GM19455 (cell line): ENCODE data around the gene ACP4.
"Not testable (repeated sequence)": the region's sequence is repeated elsewhere in the genome, so short reads cannot be mapped to it uniquely, and the experiment has no call there.

Experiments used
- ATAC-seq: cut with Tn5 transposase; IDR thresholded peaks from one replicate; pipeline ENCODE4 v1.9.1; 2021; ENCODE audit not compliant: unreplicated experiment

Gene ACP4

DNA sequence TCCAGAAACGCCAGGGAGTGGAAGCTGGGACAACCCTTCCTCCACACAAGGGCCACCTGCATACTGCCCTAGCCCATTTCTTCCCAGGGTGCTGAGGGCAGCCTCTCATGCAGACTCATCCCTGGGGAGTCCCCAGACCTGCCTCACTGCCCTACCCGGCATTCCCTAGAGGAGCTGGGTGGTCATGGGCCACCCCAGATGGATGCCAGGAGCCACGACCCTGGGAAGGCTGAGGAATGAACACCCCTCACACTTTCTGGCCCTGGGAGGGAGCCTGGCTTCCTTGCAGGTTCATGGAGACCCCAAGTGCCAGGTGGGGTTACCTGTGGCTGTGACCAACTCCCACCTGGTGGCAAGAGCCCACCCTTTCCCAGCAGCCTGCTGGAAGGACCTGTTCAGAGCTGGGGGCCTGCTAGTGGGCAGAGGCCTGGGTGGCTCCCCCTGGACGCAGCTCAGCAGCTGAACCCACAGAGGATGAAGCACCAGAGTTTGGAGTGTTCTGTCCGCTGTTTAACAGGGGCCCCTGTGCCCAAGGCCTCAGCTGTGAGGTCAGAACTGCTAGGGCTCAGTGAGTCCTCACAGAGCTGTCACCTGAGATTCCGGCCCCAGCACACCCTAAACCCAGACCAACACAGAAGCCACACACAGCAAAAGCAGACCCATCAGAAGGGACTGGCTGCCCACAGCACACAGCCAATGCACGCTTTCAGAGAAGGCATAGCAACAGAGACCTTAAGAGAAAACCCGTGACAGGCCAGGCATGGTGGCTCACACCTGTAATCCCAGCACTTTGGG, 6.6 kb downstream of the ACP4 start:
- no peak for ATAC-seq

- ATAC-seq = no peak
These were observed 7.2 kb downstream of the ACP4 start for GRCh38 chr19:50797429-50797780.

DNA sequence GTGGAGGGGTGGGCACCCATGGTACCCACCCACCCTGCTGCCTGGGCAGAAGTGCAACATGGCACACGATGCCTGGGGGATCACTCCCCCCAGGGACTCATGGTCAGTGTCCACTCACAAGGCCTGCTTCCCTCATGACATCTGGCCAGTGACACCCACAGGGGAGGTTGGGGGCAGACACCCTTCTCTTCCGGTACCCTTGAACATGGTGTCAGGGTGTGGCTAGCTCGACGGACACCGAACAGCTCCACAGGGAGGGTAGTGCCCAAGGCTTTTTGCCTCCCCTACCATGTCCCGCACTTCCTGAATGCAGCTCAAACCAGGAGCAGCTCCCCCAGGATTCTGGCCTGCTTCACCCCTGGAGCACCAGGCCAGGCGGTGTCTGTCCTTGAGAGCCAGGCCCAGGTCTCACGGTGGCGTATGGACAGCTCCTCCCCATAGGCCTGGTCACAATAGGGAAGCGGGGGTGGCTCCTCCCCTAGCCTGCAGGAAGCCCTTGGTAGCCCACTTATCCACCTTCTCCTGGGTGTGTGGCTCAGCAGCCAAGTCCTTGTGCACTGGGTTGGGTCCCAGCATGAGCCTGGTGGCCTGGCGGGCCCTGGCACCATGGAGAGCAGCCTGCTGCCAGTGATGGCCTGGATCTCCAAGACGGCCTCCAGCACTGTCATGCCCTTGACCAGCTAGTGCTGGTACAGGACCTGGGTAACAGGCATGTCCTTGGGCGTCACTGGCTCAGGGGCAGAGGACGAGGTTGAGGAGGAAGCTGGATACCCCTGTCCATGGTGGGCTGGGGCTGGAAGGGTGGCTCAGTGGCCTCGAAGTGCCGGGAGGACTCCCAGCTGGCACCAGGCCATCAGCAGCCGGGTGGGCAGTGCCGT, 7.8 kb downstream of the ACP4 start:
- no peak for ATAC-seq

DNA sequence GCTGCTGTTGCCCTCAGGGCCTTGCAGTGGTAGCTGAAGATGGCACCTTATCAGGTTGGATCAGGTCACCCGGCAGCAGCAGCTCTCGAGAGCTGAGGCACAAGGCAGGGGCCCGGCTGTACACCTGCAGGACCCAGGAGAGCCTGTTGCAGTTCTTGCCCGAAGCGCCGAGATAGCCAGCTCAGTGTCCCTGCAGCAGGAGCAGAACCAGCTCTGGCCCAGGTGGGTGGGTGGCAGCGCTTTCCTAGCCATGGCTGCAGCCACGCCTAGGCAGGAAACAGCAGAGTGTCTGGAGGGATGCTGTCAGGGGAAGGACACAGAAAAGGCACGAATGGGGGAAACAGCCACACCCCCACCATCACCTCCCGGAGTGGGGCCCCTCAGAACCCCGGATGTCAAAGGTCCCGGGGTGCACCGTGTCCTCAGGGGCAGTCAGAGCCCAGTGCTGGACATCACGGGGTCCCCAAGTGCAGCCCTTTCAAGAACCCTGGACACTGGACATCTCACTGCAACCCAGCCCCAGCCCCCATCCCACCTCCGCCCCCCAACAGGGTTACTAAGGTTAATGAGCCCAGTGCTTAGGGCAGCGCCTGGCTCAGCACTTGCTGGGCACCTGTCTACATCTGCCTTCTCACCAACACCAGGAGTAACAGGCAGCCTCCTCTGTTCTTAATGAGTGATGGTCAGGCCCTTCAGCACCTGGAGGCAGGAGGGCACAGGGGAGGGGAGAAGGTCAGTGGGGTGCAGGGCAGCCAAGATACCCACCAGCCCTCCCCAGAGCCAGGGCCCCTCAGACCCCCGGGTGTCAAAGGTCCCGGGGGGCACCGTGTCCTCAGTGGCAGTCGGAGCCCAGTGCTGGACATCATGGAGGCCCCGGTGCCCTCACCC, 8.7 kb downstream of the ACP4 start:
- ATAC-seq = no peak

GRCh38 chr19:50799547-50799851, 9.3 kb downstream of the ACP4 start:
- no peak for ATAC-seq

DNA sequence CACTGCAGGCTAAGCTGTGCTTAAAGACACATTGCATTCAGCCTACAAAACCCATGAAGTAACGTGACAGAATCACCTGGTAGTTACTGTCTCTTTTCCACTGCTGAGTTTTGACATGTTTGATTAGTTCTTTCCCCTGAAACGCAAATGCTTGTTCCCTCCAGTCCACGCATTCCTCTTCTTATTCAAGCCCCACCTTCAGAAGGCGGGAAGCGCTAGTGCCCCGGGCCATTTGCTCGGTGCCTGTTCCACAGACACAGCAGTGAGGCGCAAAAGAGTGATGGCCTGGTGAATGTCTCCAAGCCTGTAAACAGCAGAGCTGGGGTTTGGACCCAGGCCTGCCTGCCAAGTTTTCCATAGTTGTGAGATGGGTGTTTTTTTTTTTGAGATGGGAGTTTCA, 10.9 kb downstream of the ACP4 start:
- no peak for ATAC-seq

GRCh38 chr19:50803633-50804419, 13.6 kb downstream of the ACP4 start:
- no peak for ATAC-seq

GRCh38 chr19:50804420-50805272, 14.4 kb downstream of the ACP4 start:
- peak; percentile 85 for ATAC-seq

DNA sequence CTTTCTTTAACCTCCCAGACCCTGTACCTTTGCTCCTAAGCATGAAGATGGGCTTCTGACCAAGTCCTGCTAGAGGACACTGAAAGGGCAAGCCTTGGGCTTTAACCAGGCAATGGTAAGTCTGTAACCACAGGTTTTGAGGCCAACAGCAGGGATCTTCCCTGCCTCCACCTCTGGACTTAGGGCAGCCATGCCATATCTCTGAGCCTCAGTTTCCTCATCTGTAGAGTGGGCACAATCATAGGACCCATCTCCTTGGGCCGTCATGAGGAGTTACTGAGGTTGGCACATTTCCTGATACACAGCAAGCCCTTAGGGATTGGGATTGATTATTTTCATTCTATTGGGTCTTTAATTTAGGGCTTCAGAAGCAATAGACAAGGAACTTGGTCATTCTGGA, 18.6 kb downstream of the ACP4 start:
- no peak for ATAC-seq

DNA sequence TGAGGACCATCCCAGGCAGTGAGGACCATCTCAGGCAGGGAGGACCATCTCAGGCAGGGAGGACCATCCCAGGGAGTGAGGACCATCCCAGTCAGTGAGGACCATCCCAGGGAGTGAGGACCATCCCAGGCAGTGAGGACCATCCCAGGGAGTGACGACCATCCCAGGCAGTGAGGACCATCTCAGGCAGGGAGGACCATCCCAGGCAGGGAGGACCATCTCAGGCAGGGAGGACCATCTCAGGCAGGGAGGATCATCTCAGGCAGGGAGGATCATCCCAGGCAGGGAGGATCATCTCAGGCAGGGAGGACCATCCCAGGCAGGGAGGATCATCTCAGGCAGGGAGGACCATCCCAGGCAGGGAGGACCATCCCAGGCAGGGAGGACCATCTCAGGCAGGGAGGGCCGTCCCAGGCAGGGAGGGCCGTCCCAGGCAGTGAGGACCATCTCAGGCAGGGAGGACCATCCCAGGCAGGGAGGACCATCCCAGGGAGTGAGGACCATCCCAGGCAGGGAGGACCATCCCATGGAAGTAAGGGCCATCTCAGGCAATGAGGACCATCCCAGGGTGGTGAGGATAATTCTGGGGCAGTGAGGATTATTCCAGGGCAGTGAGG, 21.5 kb downstream of the ACP4 start:
- ATAC-seq = not testable (repeated sequence)

GRCh38 chr19:50812474-50812873, 22.3 kb downstream of the ACP4 start:
- ATAC-seq = no peak

- no peak for ATAC-seq
These were observed 24.7 kb downstream of the ACP4 start for GRCh38 chr19:50814883-50815282.

DNA sequence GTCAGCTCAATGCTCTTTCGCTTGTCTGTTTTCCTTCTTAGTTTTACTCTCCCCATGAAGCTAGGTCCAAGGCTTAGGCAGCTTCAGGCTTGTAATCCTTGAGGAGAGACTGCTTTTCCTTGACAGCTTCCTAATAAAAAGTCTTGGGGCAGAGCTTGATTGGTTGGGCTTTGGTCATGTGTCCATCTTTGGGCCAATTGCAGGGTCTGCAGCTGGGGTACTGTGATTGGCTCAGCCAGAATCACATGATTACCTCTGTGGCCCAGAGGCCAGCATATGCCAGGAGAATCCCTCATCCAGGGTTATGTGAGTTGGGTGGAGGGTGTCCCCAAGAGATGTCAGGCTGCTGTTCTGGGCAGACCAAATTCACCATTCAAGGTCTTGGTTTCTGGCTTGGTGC, 25.2 kb downstream of the ACP4 start:
- no peak for ATAC-seq

GRCh38 chr19:50817941-50818858, 28.0 kb downstream of the ACP4 start:
- peak; percentile 68 for ATAC-seq

- no peak for ATAC-seq
These were observed 28.8 kb downstream of the ACP4 start for GRCh38 chr19:50818859-50819472.

- ATAC-seq = no peak
These were observed 29.4 kb downstream of the ACP4 start for GRCh38 chr19:50819636-50820035.

DNA sequence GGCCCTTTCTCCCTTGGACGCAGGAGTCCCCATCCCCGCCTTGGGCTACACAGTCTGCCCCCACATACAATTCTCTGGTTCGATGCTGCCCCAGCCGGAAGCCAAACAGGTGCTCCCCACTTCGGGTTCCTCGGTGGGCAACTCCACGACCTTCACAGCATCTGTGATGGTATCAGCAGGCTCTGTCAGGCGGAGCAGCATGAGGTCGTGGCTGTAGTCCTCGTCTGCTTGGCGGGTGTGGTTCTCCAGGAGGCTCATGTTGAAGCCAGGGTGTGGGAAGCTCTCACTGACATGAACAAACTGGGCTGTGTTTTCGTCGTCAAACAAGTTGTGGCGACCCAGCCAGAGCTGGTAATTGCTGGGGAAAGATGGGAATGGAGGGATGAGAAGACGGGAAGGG, 29.9 kb downstream of the ACP4 start:
- ATAC-seq = no peak
